Epidermal melanocyte (primary cell): ENCODE measurements around the gene LAMC1.

ENCODE experiments used
- DNase-seq: peaks from one replicate; pipeline ENCODE4 v3.0.0; 2011; ENCODE audit warnings: low spot score; ENCODE audit not compliant: insufficient read length

Gene LAMC1

GRCh38 chr1:183019860-183020259 lies 3.4 kb upstream of the LAMC1 start:
- no peak for DNase-seq

GRCh38 chr1:183021405-183022201 lies 1.6 kb upstream of the LAMC1 start:
- DNase-seq, result no peak

GRCh38 chr1:183022202-183023145 lies 746 bp upstream of the LAMC1 start:
- peak; percentile 65 for DNase-seq

GRCh38 chr1:183023601-183024316 lies 539 bp downstream of the LAMC1 start:
- DNase-seq, result no peak

- peak; percentile 22 for DNase-seq
Measured at GRCh38 chr1:183024317-183025009, 1.2 kb downstream of the LAMC1 start.

DNA sequence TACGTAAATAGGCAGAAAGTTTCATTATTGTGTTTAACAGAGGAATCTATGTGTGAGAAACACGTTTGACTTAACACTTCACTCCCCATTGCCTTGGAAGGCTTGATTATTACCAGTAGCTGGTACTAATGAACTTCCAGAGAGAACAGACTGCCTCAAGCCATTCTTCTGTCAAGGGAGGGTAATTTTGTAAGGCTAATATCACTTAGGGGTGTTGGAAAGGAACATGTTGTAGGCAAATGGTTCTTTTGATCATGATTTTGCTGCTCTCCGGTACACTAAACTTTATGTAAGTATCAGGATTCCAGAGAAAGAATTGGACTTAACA lies 1.8 kb downstream of the LAMC1 start:
- DNase-seq, result no peak

DNA sequence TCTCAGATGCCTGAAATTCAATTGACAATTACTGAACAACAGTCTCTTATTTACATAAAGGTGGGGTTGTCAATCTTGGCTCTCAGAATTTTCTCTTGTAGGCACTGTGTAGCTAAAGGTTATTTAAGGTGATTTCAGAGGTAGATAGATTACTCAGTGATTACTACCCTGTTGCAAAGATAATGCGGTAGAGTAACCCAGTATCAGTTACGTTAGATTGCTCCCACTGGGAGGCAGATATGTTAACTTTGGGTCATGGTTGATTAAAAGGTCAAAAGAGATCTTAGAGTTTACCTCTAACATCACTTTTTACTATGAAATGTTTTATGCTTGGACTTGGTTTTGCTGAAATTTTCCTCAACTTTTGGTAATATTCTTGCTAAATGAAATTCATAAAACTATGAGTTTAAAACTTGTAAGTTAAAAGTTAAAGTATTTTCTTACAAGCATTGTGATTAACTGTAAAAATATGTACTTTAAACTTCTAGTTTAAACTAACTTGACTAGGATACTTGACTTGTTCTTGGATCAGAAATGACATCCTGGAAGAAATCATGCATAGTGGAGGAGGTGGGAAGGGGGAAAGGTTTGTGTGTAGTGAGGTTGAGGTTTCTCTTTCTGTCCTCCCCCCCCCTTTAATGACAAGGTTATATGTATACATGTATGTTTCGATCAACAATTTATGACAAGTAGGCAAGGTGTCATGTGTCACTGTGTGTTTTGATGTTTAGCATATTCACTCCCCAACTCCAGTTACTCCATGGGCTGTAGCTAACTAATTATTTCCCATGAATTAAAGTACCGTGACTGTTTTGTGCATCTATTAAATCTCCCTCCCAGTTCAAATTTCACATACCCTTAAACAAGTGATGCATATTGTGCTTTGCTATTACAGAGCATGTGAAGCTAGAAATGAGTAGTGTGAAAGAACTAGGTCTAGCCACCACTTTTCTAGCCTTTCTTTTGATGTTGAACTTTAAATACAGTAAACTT lies 2.9 kb downstream of the LAMC1 start:
- no peak for DNase-seq

- DNase-seq, result no peak
Measured at GRCh38 chr1:183027031-183027430, 3.8 kb downstream of the LAMC1 start.

DNA sequence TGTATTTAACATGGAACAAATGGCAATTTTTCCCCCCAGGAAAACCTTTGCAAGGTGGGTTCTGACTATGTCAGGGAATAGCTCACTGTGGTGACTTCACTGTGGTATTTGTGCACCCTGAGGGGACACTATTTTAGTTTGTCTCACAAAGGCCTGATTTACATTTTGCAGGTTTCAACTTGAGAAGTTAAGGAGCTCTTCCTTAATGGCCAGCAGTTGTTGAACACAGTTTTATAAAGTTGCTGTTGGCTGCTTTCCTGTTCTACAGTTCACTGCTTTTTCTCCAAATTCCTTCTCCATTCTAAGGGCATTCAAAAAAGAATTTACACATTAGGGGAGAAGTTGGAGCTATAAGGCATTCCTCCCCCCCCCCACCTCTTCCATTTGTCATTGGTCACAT lies 4.6 kb downstream of the LAMC1 start:
- no peak for DNase-seq

DNA sequence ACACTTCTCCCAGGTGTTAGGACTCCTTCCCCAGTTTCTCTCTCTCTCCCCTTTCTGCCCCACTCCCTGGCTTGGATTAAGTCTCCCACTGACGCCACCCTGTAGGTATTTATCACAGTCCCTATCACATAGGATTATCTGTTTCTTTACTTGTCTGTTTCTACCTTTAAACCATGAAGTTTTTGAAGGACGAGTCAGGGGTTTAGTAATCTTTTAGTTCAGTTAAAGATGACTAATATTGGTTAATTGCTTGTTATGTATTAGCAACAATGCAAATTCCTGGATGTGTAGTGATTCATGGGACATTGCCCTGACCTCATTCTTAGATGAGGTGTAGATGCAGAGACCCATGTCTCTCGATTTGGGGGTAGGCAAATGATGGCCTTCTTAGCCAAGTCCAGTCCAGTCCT lies 6.4 kb downstream of the LAMC1 start:
- no peak for DNase-seq

DNA sequence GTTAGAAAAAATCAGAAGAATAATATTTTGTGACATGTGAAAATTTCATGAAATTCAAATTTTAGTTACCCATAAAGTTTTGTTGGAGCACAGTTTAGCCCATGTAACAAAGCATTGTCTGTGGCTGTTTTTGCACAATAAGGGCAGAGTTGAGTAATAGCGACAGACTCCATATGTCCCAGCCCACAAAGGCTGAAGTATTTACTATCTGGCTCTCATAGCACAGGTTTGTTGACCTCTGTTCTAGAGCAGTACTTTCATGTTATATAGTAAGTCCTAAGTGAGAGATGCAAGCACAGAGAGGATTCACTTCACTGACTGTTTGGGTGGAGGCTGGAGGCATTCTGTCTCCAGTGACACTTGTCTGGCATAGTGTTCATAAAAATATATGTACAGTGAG lies 6.8 kb downstream of the LAMC1 start:
- DNase-seq, result no peak

DNA sequence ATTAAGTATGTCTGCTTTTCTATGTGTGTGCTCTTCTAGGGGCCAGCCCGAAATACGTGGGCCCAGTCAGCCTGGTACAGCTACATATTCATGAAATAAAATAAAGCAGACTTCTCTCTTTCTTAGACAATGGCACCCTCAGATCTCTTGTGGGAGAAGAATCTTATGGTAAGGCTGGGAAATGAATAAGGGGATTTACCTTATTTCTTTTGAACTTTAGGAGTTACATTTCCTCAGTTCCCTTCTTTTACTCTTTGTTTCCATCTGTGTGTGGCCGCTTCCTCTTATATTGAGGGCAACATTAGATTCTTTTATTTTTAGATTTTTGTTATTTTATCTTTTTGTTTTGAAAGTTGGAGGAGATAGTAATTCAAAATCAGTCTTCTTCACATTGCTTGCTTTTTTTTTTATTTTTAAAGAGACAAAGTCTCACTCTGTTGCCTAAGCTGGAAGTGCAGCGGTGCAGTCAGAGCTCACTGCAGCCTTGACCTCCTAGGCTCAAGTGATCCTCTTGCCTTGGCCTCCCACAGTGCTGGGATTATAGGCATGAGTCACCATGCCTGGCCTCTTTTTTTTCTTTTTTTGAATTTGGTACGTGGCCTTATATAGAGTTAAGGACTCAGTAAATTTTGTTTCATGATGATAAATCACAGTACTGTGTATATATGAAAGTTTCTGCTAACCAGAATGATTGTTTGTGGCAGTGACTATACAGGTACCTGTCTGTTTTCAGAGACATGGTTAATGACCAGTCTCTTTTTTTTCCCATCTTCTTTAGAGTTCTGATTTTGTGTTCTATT lies 9.1 kb downstream of the LAMC1 start:
- no peak for DNase-seq

DNA sequence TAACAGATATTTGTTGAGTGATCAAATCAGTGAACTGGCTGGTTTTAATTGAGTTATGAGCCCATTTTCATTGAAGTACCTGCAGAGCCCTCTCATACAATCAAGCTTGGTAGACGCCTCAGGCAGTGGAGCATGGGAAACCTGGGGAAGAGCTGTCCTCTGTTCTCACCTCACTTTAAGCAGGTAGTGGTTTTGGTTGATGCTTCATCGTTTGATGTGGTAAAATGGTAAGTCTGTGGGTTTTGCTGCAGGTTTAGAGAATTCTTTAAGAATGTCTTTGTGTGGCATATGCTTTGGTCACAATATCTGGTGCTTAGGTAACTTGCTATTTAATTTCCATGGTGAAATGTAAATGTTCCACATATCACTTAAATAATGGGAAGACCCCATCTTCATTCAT lies 10.0 kb downstream of the LAMC1 start:
- DNase-seq, result no peak

GRCh38 chr1:183034682-183035081 lies 11.5 kb downstream of the LAMC1 start:
- DNase-seq, result no peak

DNA sequence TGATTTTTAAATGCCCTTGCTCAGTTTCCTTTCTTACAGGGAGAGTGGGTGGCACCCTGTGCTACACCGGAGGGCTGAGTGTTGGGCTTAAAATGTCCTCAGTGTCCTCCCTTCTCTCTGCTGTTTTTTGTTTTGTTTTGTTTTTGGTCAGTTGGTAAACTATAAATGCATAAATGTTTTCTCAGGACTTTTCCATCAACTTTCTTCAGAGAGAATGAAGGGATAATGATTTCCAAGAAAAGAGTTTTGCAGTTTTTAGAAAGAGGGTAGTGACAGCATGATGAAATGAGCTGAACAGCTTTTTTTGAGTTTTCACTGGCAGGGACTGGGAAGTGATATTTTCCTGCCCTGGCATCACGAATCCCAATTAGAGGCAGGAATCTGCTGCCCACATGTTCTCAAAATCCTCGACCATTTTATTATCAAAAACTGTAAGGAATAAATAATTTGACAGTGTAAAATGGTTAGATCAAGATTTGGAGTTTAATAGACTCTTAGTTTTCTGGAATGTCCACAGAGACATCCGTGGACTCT lies 15.2 kb downstream of the LAMC1 start:
- no peak for DNase-seq

- DNase-seq, result no peak
Measured at GRCh38 chr1:183038913-183039312, 15.7 kb downstream of the LAMC1 start.

DNA sequence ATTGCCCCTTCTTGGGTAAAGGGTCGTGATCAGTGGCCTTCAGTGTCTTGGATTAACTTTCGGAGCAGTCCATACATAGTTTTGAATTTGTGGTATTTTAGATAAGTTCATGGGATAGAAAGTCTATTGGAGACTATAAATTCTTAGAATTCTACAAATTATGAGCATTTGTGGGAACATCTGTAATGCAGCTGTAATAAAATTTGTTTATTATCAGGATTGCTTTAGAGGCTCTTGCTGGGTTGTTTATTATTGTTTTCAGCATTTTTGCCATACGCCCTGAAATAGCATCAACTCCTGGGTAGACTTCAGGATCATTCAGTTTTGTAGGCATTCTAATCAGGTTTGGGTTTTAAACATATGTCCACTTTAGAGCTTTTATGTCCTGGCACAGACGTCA lies 16.1 kb downstream of the LAMC1 start:
- DNase-seq, result no peak

- DNase-seq, result no peak
Measured at GRCh38 chr1:183039985-183040447, 16.8 kb downstream of the LAMC1 start.

- DNase-seq, result no peak
Measured at GRCh38 chr1:183040547-183040971, 17.3 kb downstream of the LAMC1 start.
